Activated B cell treated with CpG ODN at 0.5 μM for 24 hours (primary cell): ENCODE data around the gene CDK14. TPM values are rescaled to one million over a fixed set of nuclear protein-coding genes. Genes with fewer than 3 reads are reported as not detected.

Experiments
- ATAC-seq: fragments of 200-7000 bp; cut with Tn5 transposase; one replicate; pipeline ENCODE4 v1.10.0; 2021; ENCODE audit warnings: low read depth, mild to moderate bottlenecking, moderate library complexity
- CTCF ChIA-PET: fragments of 350-600 bp; sonication (Branson Sonifier 250); formaldehyde crosslinking; loops from one replicate; lab custom pipeline; 2021; ENCODE audit warnings: antibody characterized with exemption; lab: Charles Lee
- POLR2A ChIA-PET: fragments of 350-600 bp; sonication (Branson Sonifier 250); formaldehyde crosslinking; loops from one replicate; lab custom pipeline; 2021; ENCODE audit warnings: antibody characterized with exemption; lab: Charles Lee
- DNase-seq: peaks from one replicate; pipeline ENCODE4 v3.0.0; 2022
- H3K27ac Mint-ChIP-seq: one replicate; pipeline ENCODE4 v1.8.0; 2020; ENCODE audit warnings: mixed read lengths
- H3K27me3 Mint-ChIP-seq: one replicate; pipeline ENCODE4 v1.8.0; 2021; ENCODE audit warnings: mixed read lengths
- H3K36me3 Mint-ChIP-seq: one replicate; pipeline ENCODE4 v1.8.0; 2021; ENCODE audit warnings: low read depth, mixed read lengths
- H3K4me1 Mint-ChIP-seq: one replicate; pipeline ENCODE4 v1.8.0; 2021; ENCODE audit warnings: mixed read lengths
- H3K4me3 Mint-ChIP-seq: one replicate; pipeline ENCODE4 v1.8.0; 2020; ENCODE audit warnings: mild to moderate bottlenecking, mixed read lengths
- H3K9me3 Mint-ChIP-seq: one replicate; pipeline ENCODE4 v1.8.0; 2020; ENCODE audit warnings: mixed read lengths
- CTCF ChIP-seq: fragments of 200-600 bp; IDR thresholded peaks from one replicate; pipeline ENCODE4 v1.8.0; 2022; ENCODE audit warnings: antibody characterized with exemption, mild to moderate bottlenecking
- intact Hi-C: fragments of 100-400 bp; cut with micrococcal nuclease; formaldehyde crosslinking; loops from one replicate; pipeline ENCODE4 v1.15.1; 2024
- total RNA-seq: library from RNA; stranded (reverse); gene quantifications from 2 replicates; pipeline ENCODE4 v1.2.3, GENCODE V29; 2022

CDK14 gene
- total RNA-seq, 1 donor from 2014 or later: 140 TPM

DNA sequence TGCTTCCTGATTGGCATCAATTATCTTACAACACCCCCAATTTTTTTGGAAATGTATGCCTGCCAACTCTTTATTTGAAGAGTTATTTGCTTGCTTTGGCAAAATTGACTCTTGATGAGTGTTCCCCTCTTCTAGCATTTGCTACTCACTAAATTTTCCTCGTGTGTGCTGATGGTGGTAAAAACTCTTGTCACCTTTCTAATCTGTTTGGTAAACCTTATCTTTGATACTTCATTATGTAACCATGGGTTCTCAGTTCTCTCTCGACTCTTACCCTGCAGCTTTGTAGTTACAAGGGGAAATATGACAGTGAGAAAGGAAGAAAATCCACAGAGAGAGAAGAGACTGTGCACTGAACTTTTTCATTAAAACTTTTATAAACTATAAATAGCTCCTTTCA lies 102.5 kb downstream of the CDK14 start:
- Mint-ChIP-seq H3K9me3 (no peaks in the 10 kb centered on the region), H3K4me3 (no peak overlapping the region), H3K27me3 (no peaks in the 10 kb centered on the region), H3K36me3 (no peaks in the 10 kb centered on the region), H3K4me1 (peaks cover 38% of the 10 kb centered on the region), H3K27ac (peak overlapping the region; percentile 21)
- ChIA-PET CTCF (interaction anchor here (3.4 kb wide), 1 partner anchor 11 kb away, joined by 15 read pairs; no protein-coding TSS in a partner anchor), POLR2A (interaction anchor here (1.1 kb wide), 1 partner anchor 8 kb away, joined by 3 read pairs; no protein-coding TSS in a partner anchor)
- intact Hi-C loops: no loop called here
- no peak for TF ChIP-seq CTCF
- DNase-seq (no peak), ATAC-seq (no peak)

GRCh38 chr7:90701021-90701420 lies 104.9 kb downstream of the CDK14 start:
- H3K9me3 Mint-ChIP-seq: no peaks in the 10 kb centered on the region
- H3K27me3 Mint-ChIP-seq: no peaks in the 10 kb centered on the region
- no peak for ATAC-seq
- POLR2A ChIA-PET: interaction anchor here (0.6 to 1.6 kb wide), 3 partner anchors 9 to 35 kb away, joined by 3 to 7 read pairs (median 5); no protein-coding TSS in a partner anchor
- H3K27ac Mint-ChIP-seq: peak overlapping the region; percentile 83
- peak overlapping the region; percentile 77 for H3K4me3 Mint-ChIP-seq
- CTCF ChIA-PET: interaction anchor here (0.8 to 3.4 kb wide), 4 partner anchors 8 to 333 kb away, joined by 3 to 15 read pairs (median 9); no protein-coding TSS in a partner anchor
- H3K36me3 Mint-ChIP-seq: no peaks in the 10 kb centered on the region
- H3K4me1 Mint-ChIP-seq: peaks cover 45% of the 10 kb centered on the region
- TF ChIP-seq CTCF: no peak
- no peak for DNase-seq
- intact Hi-C loops: no loop called here

DNA sequence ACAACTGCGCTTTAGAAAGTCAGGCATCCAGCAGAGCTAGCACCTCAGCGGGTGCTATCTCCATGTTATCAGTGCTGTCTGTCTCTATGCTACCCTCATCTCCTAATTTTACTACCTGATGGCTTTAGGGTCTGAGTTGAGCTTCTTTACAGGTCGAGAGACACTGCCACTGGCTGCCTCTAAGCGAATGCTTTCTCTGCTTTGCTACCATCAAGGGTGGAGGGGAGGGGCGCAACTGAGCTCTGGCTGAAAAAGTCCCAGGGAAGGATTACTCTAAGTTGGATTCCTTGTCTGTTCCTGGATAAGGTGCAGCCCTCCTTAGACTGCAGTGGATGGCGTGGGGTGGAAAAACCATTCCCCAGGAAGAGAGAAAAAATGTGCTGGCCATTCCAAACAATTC lies 105.7 kb downstream of the CDK14 start:
- Mint-ChIP-seq H3K4me1 (peaks cover 52% of the 10 kb centered on the region), H3K4me3 (peak overlapping the region; percentile 32), H3K27ac (no peak overlapping the region), H3K9me3 (no peaks in the 10 kb centered on the region), H3K36me3 (no peaks in the 10 kb centered on the region), H3K27me3 (no peaks in the 10 kb centered on the region)
- ChIA-PET CTCF (interaction anchor here (0.8 to 3.4 kb wide), 4 partner anchors 8 to 332 kb away, joined by 3 to 15 read pairs (median 9); no protein-coding TSS in a partner anchor), POLR2A (interaction anchor here (1.6 kb wide), 2 partner anchors 8 to 34 kb away, joined by 5 to 7 read pairs; no protein-coding TSS in a partner anchor)
- intact Hi-C loops: no loop called here
- TF ChIP-seq CTCF: no peak
- DNase-seq: no peak
- ATAC-seq: no peak

DNA sequence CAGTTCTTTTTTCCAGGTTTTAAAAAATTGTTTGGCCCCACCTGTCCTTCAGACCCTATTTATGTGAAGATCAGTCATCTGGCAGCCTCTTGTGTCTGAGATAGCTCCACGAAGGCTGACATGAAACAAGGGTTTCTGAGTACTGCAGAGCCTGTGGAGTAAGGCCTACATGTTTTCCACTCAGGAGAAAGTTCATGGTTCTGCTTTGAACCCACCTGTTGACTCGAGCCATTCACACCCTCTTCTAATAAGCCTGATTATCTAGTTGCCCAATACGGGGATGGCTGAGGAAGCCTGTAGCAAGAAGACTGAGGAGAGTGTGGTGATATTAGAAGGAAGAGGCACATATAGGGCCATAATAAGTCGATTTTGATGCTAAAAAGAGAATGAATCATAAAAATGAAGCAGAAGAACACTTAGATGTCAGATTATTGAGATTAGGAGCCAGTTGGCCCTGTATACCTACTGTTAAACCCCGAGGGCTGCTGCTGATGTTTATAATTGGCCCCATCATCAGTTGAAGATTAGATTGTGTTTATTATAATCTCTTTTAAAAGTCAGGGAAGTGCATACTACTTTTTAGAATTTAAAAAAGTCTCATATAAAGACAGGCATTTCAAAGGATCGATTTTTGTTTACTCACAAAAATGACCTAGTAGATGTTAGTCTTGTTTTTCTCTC lies 109.4 kb downstream of the CDK14 start:
- Mint-ChIP-seq H3K9me3 (no peaks in the 10 kb centered on the region), H3K27me3 (no peaks in the 10 kb centered on the region), H3K27ac (peak overlapping the region; percentile 20), H3K4me3 (no peak overlapping the region), H3K36me3 (peaks cover 2% of the 10 kb centered on the region), H3K4me1 (peaks cover 64% of the 10 kb centered on the region)
- TF ChIP-seq CTCF: no peak
- CTCF ChIA-PET: interaction anchor here (1.1 to 4.6 kb wide), 2 partner anchors 45 to 330 kb away, joined by 3 to 59 read pairs; no protein-coding TSS in a partner anchor
- intact Hi-C loops: loop anchor here (5.0 kb wide), 4 partner anchors 153 to 932 kb away; no protein-coding TSS in a partner anchor
- ATAC-seq (no peak), DNase-seq (no peak)
- POLR2A ChIA-PET: interaction anchor here (1.1 kb wide), 1 partner anchor 12 kb away, joined by 3 read pairs; no protein-coding TSS in a partner anchor
